Measurements from ENCODE around the gene METRNL.

Gene METRNL

DNA sequence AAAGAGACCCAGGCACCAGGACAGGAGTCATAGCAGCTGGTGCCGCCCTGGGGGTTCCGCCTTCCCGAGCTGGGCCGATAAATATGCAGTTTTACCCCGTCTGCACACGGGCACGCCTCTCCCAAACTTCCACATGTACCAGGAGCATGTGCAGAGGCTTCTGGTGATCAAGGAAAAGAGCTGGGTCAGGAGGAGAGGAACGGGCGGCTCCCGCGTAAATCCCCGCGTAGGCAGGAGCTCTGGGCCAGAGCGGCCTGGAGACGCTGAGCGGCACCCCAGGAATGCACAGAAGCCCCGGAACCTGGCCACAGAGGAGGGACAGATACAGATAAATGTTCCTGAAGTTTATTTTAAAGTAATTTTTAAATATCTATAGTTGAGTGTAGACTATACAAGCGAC is 46.6 kb upstream of the METRNL start:
- Histone ChIP-seq H3K4me1 (ENCODE audit: low read length) (no peaks in the 10 kb centered on the region), H3K36me3 (replicated peaks; ENCODE audit: low read depth, low read length) (no peaks in the 10 kb centered on the region), H3K4me3 (ENCODE audit: low read length) (no peak overlapping the region), H3K9me3 (ENCODE audit: insufficient read depth, low read length) (no peaks in the 10 kb centered on the region), H3K79me2 (ENCODE audit: low read length) (no peaks in the 10 kb centered on the region), H3K27ac (ENCODE audit: low read length) (no peak overlapping the region), H4K20me1 (ENCODE audit: insufficient read depth, low read length) (no peaks in the 10 kb centered on the region), H3K27me3 (ENCODE audit: low read depth, low read length) (no peaks in the 10 kb centered on the region), H3K9ac (ENCODE audit: low read length) (no peak overlapping the region), H2AFZ (ENCODE audit: low read depth, low read length) (no peak overlapping the region), H3K4me2 (ENCODE audit: low read length) (no peak overlapping the region)
- TF ChIP-seq EZH2phosphoT487 (IDR thresholded peaks at IDR 0.05; ENCODE audit: low read depth): no peak
- TF ChIP-seq, protein P1, sequence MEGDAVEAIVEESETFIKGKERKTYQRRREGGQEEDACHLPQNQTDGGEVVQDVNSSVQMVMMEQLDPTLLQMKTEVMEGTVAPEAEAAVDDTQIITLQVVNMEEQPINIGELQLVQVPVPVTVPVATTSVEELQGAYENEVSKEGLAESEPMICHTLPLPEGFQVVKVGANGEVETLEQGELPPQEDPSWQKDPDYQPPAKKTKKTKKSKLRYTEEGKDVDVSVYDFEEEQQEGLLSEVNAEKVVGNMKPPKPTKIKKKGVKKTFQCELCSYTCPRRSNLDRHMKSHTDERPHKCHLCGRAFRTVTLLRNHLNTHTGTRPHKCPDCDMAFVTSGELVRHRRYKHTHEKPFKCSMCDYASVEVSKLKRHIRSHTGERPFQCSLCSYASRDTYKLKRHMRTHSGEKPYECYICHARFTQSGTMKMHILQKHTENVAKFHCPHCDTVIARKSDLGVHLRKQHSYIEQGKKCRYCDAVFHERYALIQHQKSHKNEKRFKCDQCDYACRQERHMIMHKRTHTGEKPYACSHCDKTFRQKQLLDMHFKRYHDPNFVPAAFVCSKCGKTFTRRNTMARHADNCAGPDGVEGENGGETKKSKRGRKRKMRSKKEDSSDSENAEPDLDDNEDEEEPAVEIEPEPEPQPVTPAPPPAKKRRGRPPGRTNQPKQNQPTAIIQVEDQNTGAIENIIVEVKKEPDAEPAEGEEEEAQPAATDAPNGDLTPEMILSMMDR (IDR thresholded peaks at IDR 0.05; ENCODE audit: low read depth, low read length): no peak

DNA sequence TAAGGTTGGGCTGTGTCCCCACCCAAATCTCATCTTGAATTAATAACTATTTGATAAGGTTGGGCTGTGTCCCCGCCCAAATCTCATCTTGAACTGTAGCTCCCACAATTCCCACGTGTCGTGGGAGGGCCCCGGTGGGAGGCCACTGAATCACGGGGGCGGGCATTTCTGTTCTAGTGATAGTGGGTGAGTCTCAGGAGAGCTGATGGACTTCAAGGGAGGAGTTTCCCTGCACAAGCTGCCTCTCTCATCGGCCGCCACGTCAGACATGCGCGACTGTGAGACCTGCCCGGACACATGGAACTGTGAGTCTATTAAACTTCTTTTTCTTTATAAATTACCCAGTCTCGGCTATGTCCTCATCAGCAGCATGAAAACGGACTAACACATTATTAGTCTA is 44.9 kb upstream of the METRNL start:
- no peaks in the 10 kb centered on the region for H3K4me1 ChIP-seq (ENCODE audit: low read length)
- no peak overlapping the region for H2AFZ ChIP-seq (ENCODE audit: low read depth, low read length)
- H3K9me3 ChIP-seq (ENCODE audit: insufficient read depth, low read length): no peaks in the 10 kb centered on the region
- no peaks in the 10 kb centered on the region for H4K20me1 ChIP-seq (ENCODE audit: insufficient read depth, low read length)
- H3K79me2 ChIP-seq (ENCODE audit: low read length): no peaks in the 10 kb centered on the region
- H3K4me3 ChIP-seq (ENCODE audit: low read length): no peak overlapping the region
- H3K27me3 ChIP-seq (ENCODE audit: low read depth, low read length): no peaks in the 10 kb centered on the region
- H3K4me2 ChIP-seq (ENCODE audit: low read length): no peak overlapping the region
- H3K36me3 ChIP-seq (replicated peaks; ENCODE audit: low read depth, low read length): no peaks in the 10 kb centered on the region
- H3K27ac ChIP-seq (ENCODE audit: low read length): no peak overlapping the region
- no peak overlapping the region for H3K9ac ChIP-seq (ENCODE audit: low read length)
- TF ChIP-seq EZH2phosphoT487 (IDR thresholded peaks at IDR 0.05; ENCODE audit: low read depth): no peak
- TF ChIP-seq, protein P1 (IDR thresholded peaks at IDR 0.05; ENCODE audit: low read depth, low read length): no peak

DNA sequence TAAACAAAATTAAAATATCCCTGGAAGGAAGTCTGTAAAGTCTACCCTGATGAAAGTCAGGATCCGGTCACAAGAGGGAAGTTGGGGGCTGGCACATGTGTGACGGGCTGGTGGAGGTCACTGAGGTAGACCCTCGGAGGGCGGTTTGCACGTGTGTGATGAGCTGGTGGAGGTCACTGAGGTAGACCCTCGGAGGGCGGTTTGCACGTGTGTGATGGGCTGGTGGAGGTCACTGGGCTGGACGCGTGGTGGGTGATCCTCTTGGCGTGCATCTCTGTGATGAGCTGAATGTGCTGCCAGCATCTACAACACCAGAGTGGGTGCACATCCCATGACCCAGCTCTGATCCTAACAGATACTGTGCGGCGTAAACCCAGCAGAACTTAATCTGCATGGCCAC is 43.7 kb upstream of the METRNL start:
- no peaks in the 10 kb centered on the region for H3K27me3 ChIP-seq (ENCODE audit: low read depth, low read length)
- H3K79me2 ChIP-seq (ENCODE audit: low read length): no peaks in the 10 kb centered on the region
- peaks cover 6% of the 10 kb centered on the region for H3K36me3 ChIP-seq (replicated peaks; ENCODE audit: low read depth, low read length)
- TF ChIP-seq EZH2phosphoT487 (IDR thresholded peaks at IDR 0.05; ENCODE audit: low read depth): no peak
- TF ChIP-seq, protein P1 (IDR thresholded peaks at IDR 0.05; ENCODE audit: low read depth, low read length): no peak
- no peak overlapping the region for H2AFZ ChIP-seq (ENCODE audit: low read depth, low read length)
- no peaks in the 10 kb centered on the region for H4K20me1 ChIP-seq (ENCODE audit: insufficient read depth, low read length)
- H3K4me2 ChIP-seq (ENCODE audit: low read length): no peak overlapping the region
- no peaks in the 10 kb centered on the region for H3K9me3 ChIP-seq (ENCODE audit: insufficient read depth, low read length)
- H3K9ac ChIP-seq (ENCODE audit: low read length): no peak overlapping the region
- no peak overlapping the region for H3K4me3 ChIP-seq (ENCODE audit: low read length)
- no peak overlapping the region for H3K27ac ChIP-seq (ENCODE audit: low read length)
- no peaks in the 10 kb centered on the region for H3K4me1 ChIP-seq (ENCODE audit: low read length)

DNA sequence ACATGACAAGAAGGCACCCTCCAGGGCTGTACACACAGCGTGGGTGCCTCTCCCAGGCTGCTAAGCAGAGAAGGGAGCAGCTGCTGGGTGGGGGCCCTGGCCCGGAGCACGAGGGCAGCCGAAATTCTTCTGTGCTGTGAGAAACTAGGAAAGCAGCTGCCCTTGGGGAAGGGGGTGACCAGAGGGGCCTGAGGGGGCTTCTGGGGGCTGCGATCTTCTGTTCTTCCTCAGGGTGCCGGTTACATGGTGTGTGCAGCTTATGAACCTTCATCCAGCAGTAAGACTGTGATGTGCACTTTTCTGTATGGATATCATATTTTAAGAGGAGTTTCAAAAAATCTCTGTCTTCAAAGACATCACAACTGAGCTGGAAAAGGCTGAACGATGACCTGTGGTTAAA is 43.2 kb upstream of the METRNL start:
- Histone ChIP-seq H3K4me1 (ENCODE audit: low read length) (no peaks in the 10 kb centered on the region), H3K27ac (ENCODE audit: low read length) (no peak overlapping the region), H3K9ac (ENCODE audit: low read length) (no peak overlapping the region), H4K20me1 (ENCODE audit: insufficient read depth, low read length) (no peaks in the 10 kb centered on the region), H3K27me3 (ENCODE audit: low read depth, low read length) (no peaks in the 10 kb centered on the region), H3K9me3 (ENCODE audit: insufficient read depth, low read length) (peaks cover 3% of the 10 kb centered on the region; the same call in 1 of the 2 replicates), H3K36me3 (replicated peaks; ENCODE audit: low read depth, low read length) (peaks cover 9% of the 10 kb centered on the region), H3K4me2 (ENCODE audit: low read length) (no peak overlapping the region), H3K79me2 (ENCODE audit: low read length) (no peaks in the 10 kb centered on the region), H3K4me3 (ENCODE audit: low read length) (no peak overlapping the region), H2AFZ (ENCODE audit: low read depth, low read length) (no peak overlapping the region)
- no peak for TF ChIP-seq EZH2phosphoT487 (IDR thresholded peaks at IDR 0.05; ENCODE audit: low read depth)
- TF ChIP-seq, protein P1 (IDR thresholded peaks at IDR 0.05; ENCODE audit: low read depth, low read length): no peak
